GM19239 (cell line): Measurements from ENCODE around the gene EPHA8.

Source experiments
- DNase-seq: peaks from one replicate; pipeline ENCODE4 v3.0.0; 2011; ENCODE audit warnings: low spot score; ENCODE audit not compliant: insufficient read length
- FAIRE-seq: peaks from 2 replicates; lab custom pipeline; 2011; peaks lifted over from hg19 to GRCh38; lab: Jason Lieb, UNC

Gene EPHA8

GRCh38 chr1:22534951-22535350, 28.3 kb upstream of the EPHA8 start:
- no peak for DNase-seq
- no peak for FAIRE-seq

- FAIRE-seq (no peak), DNase-seq (no peak)
Observed at GRCh38 chr1:22535399-22535798, 27.9 kb upstream of the EPHA8 start.

- FAIRE-seq = no peak
- DNase-seq = no peak
Observed at GRCh38 chr1:22536506-22536905, 26.8 kb upstream of the EPHA8 start.

GRCh38 chr1:22537441-22538139, 25.7 kb upstream of the EPHA8 start:
- FAIRE-seq (no peak), DNase-seq (no peak)

GRCh38 chr1:22539510-22540118, 23.7 kb upstream of the EPHA8 start:
- DNase-seq (no peak), FAIRE-seq (no peak)

- DNase-seq (no peak), FAIRE-seq (no peak)
Observed at GRCh38 chr1:22540337-22540736, 23.0 kb upstream of the EPHA8 start.

- no peak for FAIRE-seq
- no peak for DNase-seq
Observed at GRCh38 chr1:22542886-22543285, 20.4 kb upstream of the EPHA8 start.

GRCh38 chr1:22543679-22544078, 19.6 kb upstream of the EPHA8 start:
- FAIRE-seq (no peak), DNase-seq (no peak)

GRCh38 chr1:22544606-22545005, 18.7 kb upstream of the EPHA8 start:
- no peak for FAIRE-seq

GRCh38 chr1:22545141-22545540, 18.1 kb upstream of the EPHA8 start:
- FAIRE-seq = no peak
- no peak for DNase-seq

More at GRCh38 chr1:22544606-22545005, 18.7 kb upstream of the EPHA8 start:
- DNase-seq = no peak

GRCh38 chr1:22547186-22547817, 16.0 kb upstream of the EPHA8 start:
- DNase-seq = no peak

GRCh38 chr1:22547818-22548462, 15.3 kb upstream of the EPHA8 start:
- DNase-seq (no peak), FAIRE-seq (no peak)

More at GRCh38 chr1:22547186-22547817, 16.0 kb upstream of the EPHA8 start:
- FAIRE-seq = no peak

- DNase-seq (no peak), FAIRE-seq (no peak)
Observed at GRCh38 chr1:22550021-22550420, 13.3 kb upstream of the EPHA8 start.

- no peak for DNase-seq
- FAIRE-seq = no peak
Observed at GRCh38 chr1:22551591-22551990, 11.7 kb upstream of the EPHA8 start.

- FAIRE-seq (no peak), DNase-seq (no peak)
Observed at GRCh38 chr1:22552021-22552420, 11.3 kb upstream of the EPHA8 start.

- no peak for FAIRE-seq
- DNase-seq = no peak
Observed at GRCh38 chr1:22553104-22553880, 10.0 kb upstream of the EPHA8 start.

- no peak for FAIRE-seq
Observed at GRCh38 chr1:22553991-22554522, 9.2 kb upstream of the EPHA8 start.

GRCh38 chr1:22555371-22555656, 8.0 kb upstream of the EPHA8 start:
- DNase-seq (no peak), FAIRE-seq (no peak)

More at GRCh38 chr1:22553991-22554522, 9.2 kb upstream of the EPHA8 start:
- DNase-seq = no peak

GRCh38 chr1:22556391-22557104, 6.7 kb upstream of the EPHA8 start:
- FAIRE-seq (no peak), DNase-seq (no peak)
